ENCODE measurements around the gene KXD1.
"Not testable (repeated sequence)": the region's sequence is repeated elsewhere in the genome, so short reads cannot be mapped to it uniquely, and the experiment has no call there.

Gene KXD1

DNA sequence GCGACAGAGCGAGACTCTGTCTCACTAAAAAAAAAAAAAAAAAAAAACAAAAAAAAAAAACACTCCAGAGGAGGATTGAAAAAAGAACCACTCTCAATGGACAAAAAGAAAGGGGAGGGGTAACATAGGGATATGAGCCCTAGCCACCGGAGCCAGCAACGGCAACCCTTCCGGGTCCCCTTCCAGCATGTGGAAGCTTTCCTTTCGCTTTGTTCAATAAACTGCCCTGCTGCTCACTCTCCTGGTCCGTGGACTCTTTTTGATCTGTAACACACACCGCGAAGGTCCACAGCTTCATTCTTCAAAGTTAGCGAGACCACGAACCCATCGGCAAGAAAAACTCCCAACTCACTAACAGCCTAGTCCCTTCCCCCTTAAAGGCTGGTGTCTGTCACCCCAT, 29.9 kb downstream of the KXD1 start:
- no peak for DNase-seq

GRCh38 chr19:18587962-18588610, 30.4 kb downstream of the KXD1 start:
- no peak for DNase-seq

GRCh38 chr19:18588611-18589379, 31.1 kb downstream of the KXD1 start, which contains the start of gene REX1BD:
Gene REX1BD (plus strand): TSS chr19:18588798. CDS start chr19:18588802, 4 bp downstream.
- peak; percentile 75 to 81 (median 78) for DNase-seq

- peak; percentile 46 to 60 (median 52) for DNase-seq
Measured at GRCh38 chr19:18589380-18590272, 32.0 kb downstream of the KXD1 start.

- no peak for DNase-seq
Measured at GRCh38 chr19:18590273-18591272, 32.9 kb downstream of the KXD1 start.

- DNase-seq: no peak
Measured at GRCh38 chr19:18591735-18592385, 34.2 kb downstream of the KXD1 start.

- not testable (repeated sequence) for DNase-seq
Measured at GRCh38 chr19:18592732-18593131, 35.1 kb downstream of the KXD1 start.

- DNase-seq: no peak
Measured at GRCh38 chr19:18593367-18594095, 35.9 kb downstream of the KXD1 start.

- DNase-seq: peak; percentile 55 to 62 (median 56)
Measured at GRCh38 chr19:18594096-18594823, 36.6 kb downstream of the KXD1 start.

DNA sequence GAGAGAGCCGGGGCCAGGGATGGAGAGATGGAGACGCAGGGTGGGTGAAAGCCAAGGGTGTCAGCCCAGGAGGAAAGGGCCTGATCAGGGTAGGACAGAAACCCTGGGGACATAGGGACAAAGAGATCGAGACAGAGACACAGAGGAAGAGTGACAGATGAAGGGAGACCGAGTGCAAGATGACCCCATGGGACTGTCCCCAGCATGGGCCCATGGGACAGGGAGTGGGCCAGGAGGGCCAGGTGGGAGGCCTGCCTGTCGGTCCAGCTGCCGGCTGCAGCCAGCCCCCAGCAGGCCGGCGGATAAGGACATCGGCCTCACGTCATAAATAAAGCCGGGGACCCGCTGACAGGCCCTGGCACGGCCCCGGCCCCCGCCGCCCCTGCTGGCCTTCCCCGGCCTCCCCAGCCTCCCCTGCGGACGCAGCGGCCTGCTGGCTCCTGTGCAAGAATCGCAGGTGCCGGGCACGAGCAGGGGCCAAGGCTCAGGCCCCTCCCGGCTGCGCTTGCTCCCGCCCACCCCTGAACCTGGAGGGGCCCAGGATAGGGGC, 37.2 kb downstream of the KXD1 start:
- DNase-seq: no peak

DNA sequence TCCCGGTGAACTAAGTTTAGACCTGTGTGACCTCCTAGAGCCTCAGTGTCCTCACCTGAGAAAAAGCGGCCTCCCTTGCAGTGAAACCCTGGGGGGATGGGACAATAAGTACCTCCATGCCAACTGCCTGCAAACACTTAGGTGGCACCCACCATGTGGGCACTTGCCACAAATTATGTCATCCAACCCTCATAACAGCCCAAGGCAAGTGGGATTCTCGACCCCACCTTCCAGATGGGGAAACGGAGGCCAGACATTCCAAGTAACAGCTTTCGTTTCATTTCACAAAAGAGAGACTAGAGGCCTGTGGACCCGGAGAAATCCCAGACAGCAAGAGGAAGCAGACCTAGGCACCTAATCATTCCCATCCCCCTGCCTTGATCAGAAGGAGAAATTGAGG, 37.8 kb downstream of the KXD1 start:
- DNase-seq: no peak

GRCh38 chr19:18596752-18597157, 39.1 kb downstream of the KXD1 start:
- DNase-seq: no peak

DNA sequence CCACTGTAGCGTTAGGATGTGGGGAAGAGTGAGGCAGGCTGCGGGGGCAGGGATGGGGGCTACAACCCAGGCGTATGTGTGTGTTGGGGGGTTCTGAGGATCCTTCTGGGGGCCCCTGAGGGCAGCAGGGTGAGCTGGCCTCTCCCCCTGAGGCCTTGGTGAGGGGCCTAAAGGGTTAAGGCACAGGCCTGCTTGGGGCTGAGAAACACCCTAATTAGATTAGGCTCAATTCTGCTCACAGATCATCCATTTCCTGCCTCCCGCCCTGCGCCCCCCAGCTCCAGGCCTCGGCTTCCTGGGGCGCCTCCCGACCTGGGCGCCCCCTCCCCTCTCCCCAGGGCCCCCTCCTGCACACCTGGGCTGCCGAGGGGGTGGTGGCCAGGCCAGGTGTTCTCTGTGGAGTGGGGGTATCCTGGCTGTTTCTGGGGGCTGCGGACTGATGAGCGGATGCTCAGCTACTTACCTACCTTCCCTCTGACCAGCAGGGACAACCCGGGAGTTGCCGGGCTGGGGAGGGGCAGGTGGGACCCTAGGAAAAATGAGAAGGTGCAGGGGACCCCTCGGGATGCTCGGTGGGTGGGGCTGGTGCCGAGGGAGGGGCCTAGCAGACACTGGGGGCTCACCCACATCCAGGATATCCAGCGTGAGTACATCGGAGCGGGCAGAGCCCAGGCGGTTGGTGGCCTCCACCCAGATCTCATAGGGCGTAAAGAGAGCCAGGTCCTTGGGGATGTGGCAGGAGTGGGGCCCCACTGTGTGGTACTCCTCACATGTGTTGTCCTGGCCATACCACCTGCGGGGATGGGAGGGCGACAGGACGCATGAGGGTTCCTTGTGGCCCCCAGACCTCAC, 40.4 kb downstream of the KXD1 start:
- no peak for DNase-seq

- DNase-seq: no peak
Measured at GRCh38 chr19:18599485-18599884, 41.8 kb downstream of the KXD1 start.

DNA sequence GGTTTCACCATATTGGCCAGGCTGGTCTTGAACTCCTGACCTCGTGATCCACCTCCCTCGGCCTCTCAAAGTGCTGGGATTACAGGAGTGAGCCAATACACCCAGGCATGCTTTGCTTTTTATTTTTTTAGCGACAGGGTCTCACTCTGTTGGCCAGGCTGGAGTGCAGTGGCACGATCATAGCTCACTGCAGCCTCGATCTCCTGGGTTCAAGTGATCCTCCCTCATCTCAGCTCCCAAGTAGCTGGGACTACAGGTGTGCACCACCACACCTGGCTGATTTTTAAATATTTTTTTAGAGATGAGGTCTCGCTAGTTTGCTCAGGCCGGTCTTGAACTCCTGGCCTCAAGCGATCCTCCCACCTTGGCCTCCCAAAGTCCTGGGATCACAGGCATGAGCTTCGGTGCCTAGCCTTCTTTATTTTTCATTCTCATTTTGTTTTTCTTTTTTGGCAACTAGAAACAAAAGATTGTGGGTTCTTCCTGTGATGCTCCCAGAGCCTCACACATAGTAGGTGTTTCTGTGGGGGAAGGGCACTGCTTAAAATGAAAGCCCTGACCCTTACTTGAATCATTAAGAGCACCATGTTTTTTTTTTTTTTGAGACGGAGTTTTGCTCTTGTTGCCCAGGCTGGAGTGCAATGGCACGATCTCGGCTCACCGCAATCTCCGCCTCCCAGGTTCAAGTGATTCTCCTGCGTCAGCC, 43.2 kb downstream of the KXD1 start:
- not testable (repeated sequence) for DNase-seq

DNA sequence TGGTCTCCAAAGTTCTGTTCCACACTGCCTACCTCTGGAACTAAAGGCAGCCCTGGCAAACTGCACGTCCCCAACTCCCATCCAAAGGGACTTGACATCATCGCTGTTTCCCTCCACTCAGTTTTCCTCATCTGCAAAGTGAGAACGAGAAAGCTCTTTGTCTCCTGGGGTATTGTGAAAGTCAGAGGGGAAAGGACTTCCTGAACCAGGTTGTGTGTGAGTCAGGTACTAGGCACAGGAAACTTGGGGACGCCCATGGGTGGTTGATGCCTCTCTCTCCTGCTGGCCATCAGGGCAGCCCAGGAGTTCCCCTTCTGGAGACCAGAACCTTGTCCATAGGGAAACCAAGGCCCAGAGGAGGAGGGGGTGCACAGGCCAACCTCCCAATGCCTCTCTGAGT, 44.2 kb downstream of the KXD1 start:
- no peak for DNase-seq

DNA sequence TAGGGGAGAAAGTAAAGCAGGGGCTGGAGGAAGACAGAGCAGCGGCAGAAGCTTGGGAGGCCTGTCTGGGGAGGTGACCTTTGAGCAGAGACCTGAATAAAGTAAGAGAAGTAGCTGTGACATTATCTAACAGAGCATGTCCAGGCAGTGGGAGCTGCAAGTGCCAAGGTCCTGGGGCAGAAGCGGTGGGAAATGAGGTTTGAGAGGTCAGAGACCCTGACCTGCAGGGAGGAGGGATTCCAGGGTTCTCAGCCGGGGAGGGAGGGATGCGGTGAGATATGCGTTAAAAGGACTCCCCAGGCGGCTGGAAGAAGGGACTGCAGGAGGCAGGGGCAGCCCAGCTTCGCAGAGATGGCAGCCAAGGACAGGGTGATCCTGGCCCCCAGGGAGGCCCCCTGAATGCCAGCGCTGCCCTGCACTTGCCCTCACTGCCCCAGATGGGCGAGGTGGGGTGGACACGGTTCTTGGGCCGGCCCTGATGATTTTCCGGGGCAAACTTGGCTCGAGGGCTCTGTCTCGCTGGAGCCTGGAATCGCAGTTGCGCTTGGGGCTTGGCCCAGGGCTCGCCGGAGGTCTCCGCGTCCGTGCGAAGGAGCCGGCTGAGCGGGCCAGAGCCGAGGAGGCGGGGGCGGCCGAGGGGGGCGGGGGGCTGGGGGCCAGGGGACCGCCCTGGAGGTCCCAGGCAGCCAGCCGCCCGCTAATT, 45.7 kb downstream of the KXD1 start:
- no peak for DNase-seq
